Glutamatergic neuron (in vitro differentiated cells): ENCODE measurements around the gene TEAD2. TPM values are rescaled to one million over a fixed set of nuclear protein-coding genes. Genes with fewer than 3 reads are reported as not detected.

Experiments used
- DNase-seq: peaks from one replicate; pipeline ENCODE4 v3.0.0; 2022
- H3K27ac Mint-ChIP-seq: one replicate; pipeline ENCODE4 v1.8.0; 2020; ENCODE audit warnings: mild to moderate bottlenecking, mixed read lengths, inconsistent platforms; ENCODE audit not compliant: unreplicated experiment
- H3K27me3 Mint-ChIP-seq: one replicate; pipeline ENCODE4 v1.8.0; 2020; ENCODE audit warnings: mild to moderate bottlenecking, moderate library complexity, mixed read lengths, inconsistent platforms; ENCODE audit not compliant: unreplicated experiment
- H3K36me3 Mint-ChIP-seq: one replicate; pipeline ENCODE4 v1.8.0; 2020; ENCODE audit warnings: mild to moderate bottlenecking, mixed read lengths, inconsistent platforms; ENCODE audit not compliant: unreplicated experiment
- H3K4me1 Mint-ChIP-seq: one replicate; pipeline ENCODE4 v1.8.0; 2020; ENCODE audit warnings: mild to moderate bottlenecking, low read depth, mixed read lengths, inconsistent platforms; ENCODE audit not compliant: unreplicated experiment
- H3K4me3 Mint-ChIP-seq: one replicate; pipeline ENCODE4 v1.8.0; 2020; ENCODE audit warnings: mild to moderate bottlenecking, mixed read lengths, inconsistent platforms; ENCODE audit not compliant: unreplicated experiment
- H3K9me3 Mint-ChIP-seq: one replicate; pipeline ENCODE4 v1.8.0; 2020; ENCODE audit warnings: mild to moderate bottlenecking, moderate library complexity, mixed read lengths, inconsistent platforms; ENCODE audit not compliant: unreplicated experiment
- long read RNA-seq: library from polyadenylated mRNA; unstranded; transcript quantifications from one replicate; pipeline ENCODE4 v2.0.0, GENCODE V29; 2020; ENCODE audit not compliant: unreplicated experiment
- total RNA-seq: library from RNA; stranded (reverse); fragmentation: NEBNext Ultra II Directional; extraction: Animal tissue kit (Norgen Biotek cat#: 25700); gene quantifications from one replicate; pipeline ENCODE4 v1.2.1, GENCODE V29; 2021; ENCODE audit not compliant: unreplicated experiment
- TF ChIP-seq, protein P1 (sequence below): fragments of 200-600 bp; sonication (generic); IDR thresholded peaks from one replicate; pipeline ENCODE4 v1.5.0; 2021; ENCODE audit not compliant: partially characterized antibody, unreplicated experiment

TEAD2 gene
- 140 TPM for total RNA-seq
- long read RNA-seq, partial matches to known transcripts = 1 of 7 reads
- long read RNA-seq, other reads (novel, unspliced or antisense) = 6 of 7 reads

DNA sequence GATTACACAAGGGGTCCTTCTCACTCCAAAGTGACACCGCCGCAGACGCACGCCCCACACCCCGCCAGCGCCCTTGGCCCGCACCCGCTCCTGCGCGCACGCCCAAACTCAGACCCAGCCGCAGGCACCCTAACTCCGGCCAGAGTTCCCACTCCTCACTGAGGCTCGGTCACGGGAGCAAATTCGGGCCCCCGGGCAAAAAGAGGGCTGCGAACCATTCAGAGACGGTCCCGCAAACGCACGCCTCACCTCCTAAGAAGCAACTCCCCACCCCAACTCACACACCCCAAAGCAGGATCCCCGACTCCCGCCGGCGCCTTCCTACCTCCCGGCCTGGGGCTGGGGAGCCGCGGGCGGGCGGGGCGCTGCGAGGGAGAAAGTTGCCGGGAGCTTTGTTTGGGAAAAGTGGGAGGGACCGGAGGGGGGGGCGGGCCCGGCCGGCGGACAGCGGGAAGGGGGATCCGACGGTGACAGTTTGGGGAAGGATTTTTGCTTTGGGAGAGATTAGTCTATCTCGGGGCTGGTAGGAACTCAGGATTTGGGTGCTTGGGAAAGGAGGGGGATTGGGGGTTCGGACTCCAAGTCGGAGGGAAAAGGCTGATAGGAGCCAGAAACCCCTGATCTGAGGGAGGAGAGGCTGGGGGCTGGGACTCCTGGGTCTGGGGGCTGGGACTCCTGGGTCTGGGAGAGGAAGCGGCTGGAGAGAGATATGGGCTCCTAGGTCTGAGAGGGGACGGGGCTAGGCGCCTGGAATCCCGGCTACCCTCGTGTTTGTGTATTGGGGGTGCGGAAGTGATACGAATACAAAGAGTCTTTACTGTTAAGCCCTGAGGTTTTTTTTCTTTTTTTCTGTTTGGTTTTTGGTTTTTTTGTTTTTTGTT is at the start of gene TEAD2:
TEAD2 (minus strand) TSS at position 369 of the 881 bp plus-strand sequence. CDS start 2,341 bp downstream, outside the sequence.
- DNase-seq = peak; percentile 81
- Mint-ChIP-seq H3K9me3 (peaks cover 6% of the 10 kb centered on the region), H3K4me3 (no peak within 1 kb of the TSS), H3K27me3 (peaks cover 3% of the 10 kb centered on the region), H3K4me1 (peaks cover 5% of the 10 kb centered on the region), H3K27ac (peak within 1 kb of the TSS; percentile 99), H3K36me3 (peaks cover 4% of the 10 kb centered on the region)
- TF ChIP-seq, protein P1, sequence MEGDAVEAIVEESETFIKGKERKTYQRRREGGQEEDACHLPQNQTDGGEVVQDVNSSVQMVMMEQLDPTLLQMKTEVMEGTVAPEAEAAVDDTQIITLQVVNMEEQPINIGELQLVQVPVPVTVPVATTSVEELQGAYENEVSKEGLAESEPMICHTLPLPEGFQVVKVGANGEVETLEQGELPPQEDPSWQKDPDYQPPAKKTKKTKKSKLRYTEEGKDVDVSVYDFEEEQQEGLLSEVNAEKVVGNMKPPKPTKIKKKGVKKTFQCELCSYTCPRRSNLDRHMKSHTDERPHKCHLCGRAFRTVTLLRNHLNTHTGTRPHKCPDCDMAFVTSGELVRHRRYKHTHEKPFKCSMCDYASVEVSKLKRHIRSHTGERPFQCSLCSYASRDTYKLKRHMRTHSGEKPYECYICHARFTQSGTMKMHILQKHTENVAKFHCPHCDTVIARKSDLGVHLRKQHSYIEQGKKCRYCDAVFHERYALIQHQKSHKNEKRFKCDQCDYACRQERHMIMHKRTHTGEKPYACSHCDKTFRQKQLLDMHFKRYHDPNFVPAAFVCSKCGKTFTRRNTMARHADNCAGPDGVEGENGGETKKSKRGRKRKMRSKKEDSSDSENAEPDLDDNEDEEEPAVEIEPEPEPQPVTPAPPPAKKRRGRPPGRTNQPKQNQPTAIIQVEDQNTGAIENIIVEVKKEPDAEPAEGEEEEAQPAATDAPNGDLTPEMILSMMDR = no peak

GRCh38 chr19:49411681-49412326 is 49.6 kb upstream of the TEAD2 start:
- Mint-ChIP-seq H3K4me3 (no peak overlapping the region), H3K4me1 (peaks cover 8% of the 10 kb centered on the region), H3K36me3 (no peaks in the 10 kb centered on the region), H3K27ac (no peak overlapping the region), H3K9me3 (peaks cover 1% of the 10 kb centered on the region), H3K27me3 (peaks cover 18% of the 10 kb centered on the region)
- no peak for DNase-seq
- TF ChIP-seq, protein P1 = no peak

DNA sequence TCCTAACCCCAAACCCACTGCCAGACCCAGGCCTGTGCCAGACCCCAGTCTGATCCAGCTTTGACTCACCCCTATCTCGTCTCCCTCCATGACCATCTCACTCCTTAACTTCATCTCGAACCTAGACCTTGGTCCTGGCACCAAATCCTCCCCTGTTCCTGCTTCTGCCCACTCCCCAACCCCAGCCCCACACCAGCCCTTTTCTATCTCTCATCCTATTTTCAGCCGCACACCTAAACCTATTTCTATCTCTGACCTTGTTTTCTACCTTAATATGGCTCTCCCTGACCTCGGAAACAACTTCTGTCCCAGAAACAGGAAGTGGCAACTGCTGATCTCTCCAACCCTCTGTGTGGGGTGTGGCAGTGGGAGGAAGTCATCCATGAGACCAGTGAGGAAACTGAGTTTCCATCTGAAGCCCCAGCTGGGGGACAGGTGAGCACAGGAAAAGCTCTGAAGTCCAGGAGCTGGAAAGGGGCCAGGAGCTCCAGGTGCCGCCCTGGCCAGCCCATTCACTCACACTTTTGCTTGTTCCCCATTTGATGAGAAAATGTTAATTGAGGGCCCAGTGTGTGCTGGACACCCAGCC is 47.3 kb upstream of the TEAD2 start:
- H3K4me1 Mint-ChIP-seq = peaks cover 5% of the 10 kb centered on the region
- TF ChIP-seq, protein P1 = no peak
- DNase-seq = no peak
- H3K4me3 Mint-ChIP-seq = no peak overlapping the region
- peaks cover 13% of the 10 kb centered on the region for H3K27me3 Mint-ChIP-seq
- no peaks in the 10 kb centered on the region for H3K36me3 Mint-ChIP-seq
- peaks cover 1% of the 10 kb centered on the region for H3K9me3 Mint-ChIP-seq
- no peak overlapping the region for H3K27ac Mint-ChIP-seq

GRCh38 chr19:49408816-49409440 is 46.7 kb upstream of the TEAD2 start:
- Mint-ChIP-seq H3K27ac (no peak overlapping the region), H3K9me3 (peaks cover 1% of the 10 kb centered on the region), H3K4me3 (no peak overlapping the region), H3K27me3 (peaks cover 13% of the 10 kb centered on the region), H3K4me1 (peaks cover 8% of the 10 kb centered on the region), H3K36me3 (no peaks in the 10 kb centered on the region)
- TF ChIP-seq, protein P1 = no peak
- DNase-seq = no peak
